HG03060 (cell line): ENCODE measurements around the gene CSPG4.
"Not testable (repeated sequence)": the region's sequence is repeated elsewhere in the genome, so short reads cannot be mapped to it uniquely, and the experiment has no call there.

Source experiments
- ATAC-seq: cut with Tn5 transposase; IDR thresholded peaks from one replicate; pipeline ENCODE4 v1.9.1; 2021; ENCODE audit warnings: low read depth, moderate number of reproducible peaks; ENCODE audit not compliant: unreplicated experiment

CSPG4 gene

DNA sequence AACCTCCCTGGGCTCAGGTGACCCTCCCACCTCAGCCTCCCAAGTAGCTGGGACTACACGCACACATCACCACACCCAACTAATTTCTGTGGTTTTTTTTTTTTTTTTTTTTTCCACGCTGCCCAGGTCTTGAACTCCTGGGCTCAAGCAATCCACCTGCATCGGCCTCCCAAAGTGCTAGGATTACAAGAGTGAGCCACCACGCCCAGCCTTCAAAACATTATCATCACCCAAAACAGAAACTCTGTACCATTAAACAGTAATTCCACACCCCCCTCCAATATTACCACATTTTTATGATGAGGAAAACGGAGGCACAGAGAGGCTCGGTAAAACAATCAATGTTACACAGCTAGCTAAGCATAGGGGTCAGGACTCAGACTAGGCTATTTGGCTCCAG is 76.6 kb downstream of the CSPG4 start:
- no peak for ATAC-seq

DNA sequence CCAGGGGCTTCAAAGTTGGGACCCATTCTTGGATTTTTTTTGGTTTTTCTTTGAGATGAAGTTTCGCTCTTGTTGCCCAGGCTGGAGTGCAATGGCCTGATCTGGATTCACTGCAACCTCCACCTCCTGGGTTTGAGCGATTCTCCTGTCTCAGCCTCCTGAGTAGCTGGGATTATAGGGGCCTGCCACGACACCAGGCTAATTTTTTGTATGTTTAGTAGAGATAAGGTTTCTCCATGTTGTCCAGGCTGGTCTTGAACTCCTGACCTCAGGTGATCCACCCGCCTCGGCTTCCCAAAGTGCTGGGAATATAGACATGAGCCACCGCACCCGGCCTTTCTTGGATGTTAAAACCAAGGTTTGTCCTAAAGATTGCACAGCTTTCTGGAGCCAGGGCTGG is 78.7 kb downstream of the CSPG4 start:
- not testable (repeated sequence) for ATAC-seq

DNA sequence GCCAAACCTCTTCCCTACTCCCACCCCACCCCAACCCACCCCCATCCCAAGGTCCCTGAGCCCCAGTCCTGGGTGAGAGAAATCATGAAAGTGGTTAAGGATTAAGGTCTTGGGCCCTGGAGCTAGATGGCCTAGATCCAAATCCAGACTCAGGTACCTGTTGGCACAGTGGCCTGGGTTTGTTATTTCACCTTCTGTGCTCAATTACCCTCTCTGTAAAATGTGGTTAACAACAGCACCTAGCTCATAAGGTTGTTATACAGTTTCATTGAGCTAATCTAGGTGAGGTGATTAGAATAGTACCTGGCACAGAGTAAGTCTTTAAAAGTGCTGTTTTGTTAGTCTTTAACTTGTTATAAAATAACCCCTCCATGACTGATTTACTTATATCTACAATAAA is 80.7 kb downstream of the CSPG4 start:
- ATAC-seq, result no peak

DNA sequence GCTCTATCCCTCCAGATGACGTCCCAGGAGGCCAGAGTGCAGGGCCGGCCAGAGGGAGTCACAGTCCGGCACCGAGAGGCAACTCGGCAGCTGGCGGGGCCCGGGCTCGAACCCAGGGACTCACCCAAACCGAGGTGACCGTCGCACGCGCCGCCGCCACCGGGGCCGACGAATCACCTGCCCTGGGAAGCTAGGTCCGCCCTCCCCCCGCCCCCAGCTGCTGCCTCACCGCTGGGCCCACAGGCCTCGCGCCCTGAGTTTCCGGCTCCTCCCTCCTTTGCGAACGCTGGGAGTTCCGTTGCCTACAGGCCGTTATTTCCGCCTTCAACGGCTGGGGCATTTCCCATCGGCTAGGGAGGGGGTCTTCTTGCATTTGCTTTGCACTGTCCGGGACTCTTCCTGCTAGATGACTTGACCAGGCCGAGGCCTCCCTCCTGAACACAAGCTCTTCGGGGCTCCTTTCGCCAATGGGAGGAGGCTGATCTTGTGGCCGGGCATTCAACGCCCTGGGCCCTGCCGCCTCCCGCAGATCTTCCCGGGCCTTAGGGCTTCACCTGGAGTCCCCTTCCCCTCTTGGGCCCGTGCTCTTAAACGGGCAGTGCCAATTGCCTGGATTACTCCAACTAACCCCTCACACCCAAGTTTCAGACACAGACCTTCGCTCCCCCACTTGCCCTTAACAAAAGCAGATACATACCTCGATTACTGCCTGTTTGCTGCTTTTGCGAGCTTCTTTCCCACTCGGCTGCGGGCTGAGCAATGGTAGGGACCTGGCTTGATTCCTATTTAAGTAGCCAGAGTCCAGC is 86.9 kb downstream of the CSPG4 start, which contains the start of gene SNUPN:
TSS of gene SNUPN (minus strand) at position 184 of the 806 bp plus-strand sequence. CDS start 4,674 bp downstream, outside the sequence.
- ATAC-seq, result peak; percentile 82
